A549 (cell line): ENCODE measurements around the gene SERPINA3.

ENCODE experiments used
- BCL3 ChIP-seq: fragments of >200 bp; sonication (Bioruptor Twin); formaldehyde crosslinking; IDR thresholded peaks from 3 replicates; pipeline ENCODE4 v1.6.1; 2016
- BHLHE40 ChIP-seq: IDR thresholded peaks from 2 replicates; pipeline ENCODE4 v1.6.1; 2012; ENCODE audit warnings: low read depth, low read length, inconsistent platforms
- KDM5A ChIP-seq: fragments of 200-600 bp; sonication (generic); IDR thresholded peaks from 2 replicates; pipeline ENCODE4 v1.6.1; 2016; ENCODE audit warnings: antibody characterized with exemption, mild to moderate bottlenecking
- MAZ ChIP-seq: fragments of 150-350 bp; IDR thresholded peaks from 2 replicates; pipeline ENCODE4 v1.6.1; 2014; ENCODE audit warnings: antibody characterized with exemption, low read depth, low read length, borderline replicate concordance
- POLR2A ChIP-seq: IDR thresholded peaks from 2 replicates; pipeline ENCODE4 v1.6.1; 2012; ENCODE audit warnings: mild to moderate bottlenecking, low read length
- RCOR1 ChIP-seq: fragments of 150-350 bp; IDR thresholded peaks from 2 replicates; pipeline ENCODE4 v1.6.1; 2014; ENCODE audit warnings: antibody characterized with exemption, low read length, low read depth
- TF ChIP-seq, protein P1 (sequence below): fragments of >200 bp; sonication (Bioruptor Twin); formaldehyde crosslinking; IDR thresholded peaks from 3 replicates; pipeline ENCODE4 v1.5.1; 2016

- TF ChIP-seq, protein P1, sequence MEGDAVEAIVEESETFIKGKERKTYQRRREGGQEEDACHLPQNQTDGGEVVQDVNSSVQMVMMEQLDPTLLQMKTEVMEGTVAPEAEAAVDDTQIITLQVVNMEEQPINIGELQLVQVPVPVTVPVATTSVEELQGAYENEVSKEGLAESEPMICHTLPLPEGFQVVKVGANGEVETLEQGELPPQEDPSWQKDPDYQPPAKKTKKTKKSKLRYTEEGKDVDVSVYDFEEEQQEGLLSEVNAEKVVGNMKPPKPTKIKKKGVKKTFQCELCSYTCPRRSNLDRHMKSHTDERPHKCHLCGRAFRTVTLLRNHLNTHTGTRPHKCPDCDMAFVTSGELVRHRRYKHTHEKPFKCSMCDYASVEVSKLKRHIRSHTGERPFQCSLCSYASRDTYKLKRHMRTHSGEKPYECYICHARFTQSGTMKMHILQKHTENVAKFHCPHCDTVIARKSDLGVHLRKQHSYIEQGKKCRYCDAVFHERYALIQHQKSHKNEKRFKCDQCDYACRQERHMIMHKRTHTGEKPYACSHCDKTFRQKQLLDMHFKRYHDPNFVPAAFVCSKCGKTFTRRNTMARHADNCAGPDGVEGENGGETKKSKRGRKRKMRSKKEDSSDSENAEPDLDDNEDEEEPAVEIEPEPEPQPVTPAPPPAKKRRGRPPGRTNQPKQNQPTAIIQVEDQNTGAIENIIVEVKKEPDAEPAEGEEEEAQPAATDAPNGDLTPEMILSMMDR = no peak
- TF ChIP-seq KDM5A = no peak
- no peak for TF ChIP-seq BHLHE40
- no peak for TF ChIP-seq MAZ
- TF ChIP-seq RCOR1 = no peak
- TF ChIP-seq POLR2A = no peak
- no peak for TF ChIP-seq BCL3
These were observed 51.3 kb downstream of the SERPINA3 start for GRCh38 chr14:94663538-94663937.
